Stimulated activated CD4-positive, alpha-beta T cell treated with anti-CD3 and anti-CD28 coated beads, Interleukin-2, amount 100 ng/mL, for 24 hours (primary cell): ENCODE measurements around the gene DERL3.

Source experiments
- DNase-seq, 2 donors: peaks; one replicate each; pipeline ENCODE4 v3.0.0-alpha.2; 2020

The DERL3 gene

DNA sequence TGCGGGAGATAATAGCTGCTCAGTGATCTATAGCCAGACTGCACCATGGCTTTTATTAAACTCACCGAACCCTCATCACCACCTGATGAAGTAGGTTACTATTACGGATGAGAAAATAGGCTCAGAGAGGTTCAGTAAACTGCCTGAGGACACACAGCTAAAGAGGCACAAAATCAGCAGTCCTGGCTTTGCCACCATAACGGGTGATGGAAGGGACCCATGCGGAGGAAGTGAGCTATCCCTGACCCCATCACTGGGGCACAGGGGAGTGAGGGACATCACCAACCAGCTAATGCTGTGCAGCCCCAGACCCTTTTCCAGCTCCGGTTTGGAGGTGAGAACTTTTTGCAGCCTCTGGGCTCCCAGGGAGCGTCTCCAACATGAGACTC lies 7.3 kb upstream of the DERL3 start:
- no peak for DNase-seq

DNA sequence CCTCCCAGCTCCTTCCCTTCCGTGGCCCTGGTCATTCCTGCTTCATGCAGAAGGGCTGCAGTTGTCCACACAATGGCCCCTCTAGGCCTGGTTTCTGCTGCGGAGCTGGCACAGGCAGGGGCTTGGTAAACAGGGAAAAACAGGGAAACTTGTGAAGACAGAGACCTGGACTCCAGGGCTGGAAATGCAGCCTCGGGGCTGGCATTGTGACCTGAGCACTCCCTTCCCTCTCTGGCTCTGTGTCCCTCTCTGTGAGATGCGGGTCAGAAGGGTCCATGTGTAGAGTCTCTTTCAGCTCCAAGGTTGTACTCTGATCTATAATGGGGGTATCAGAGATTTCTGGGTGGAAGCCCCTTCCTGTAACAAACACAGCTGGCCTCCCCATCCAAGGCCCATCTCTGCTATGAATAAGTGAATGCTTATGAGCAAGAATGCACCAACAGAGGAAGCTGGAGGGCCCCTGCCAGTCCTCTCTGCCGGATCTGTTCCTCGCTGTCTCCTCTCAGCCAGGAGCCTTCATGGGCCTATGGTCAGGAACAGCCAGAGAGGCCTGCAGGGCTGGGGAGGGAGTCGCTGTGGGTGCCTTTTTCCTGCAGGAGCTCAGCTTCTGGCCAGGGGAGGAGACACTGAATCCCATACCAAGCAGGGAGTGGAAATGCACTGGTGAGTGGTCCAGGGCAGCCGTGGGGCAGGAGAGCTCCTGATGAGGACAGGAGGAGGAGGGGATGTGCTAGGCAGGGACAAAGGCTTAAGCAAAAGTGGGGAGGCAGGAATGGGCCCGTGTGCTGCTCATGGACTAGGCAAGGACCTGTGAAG lies 6.7 kb upstream of the DERL3 start:
- no peak for DNase-seq

DNA sequence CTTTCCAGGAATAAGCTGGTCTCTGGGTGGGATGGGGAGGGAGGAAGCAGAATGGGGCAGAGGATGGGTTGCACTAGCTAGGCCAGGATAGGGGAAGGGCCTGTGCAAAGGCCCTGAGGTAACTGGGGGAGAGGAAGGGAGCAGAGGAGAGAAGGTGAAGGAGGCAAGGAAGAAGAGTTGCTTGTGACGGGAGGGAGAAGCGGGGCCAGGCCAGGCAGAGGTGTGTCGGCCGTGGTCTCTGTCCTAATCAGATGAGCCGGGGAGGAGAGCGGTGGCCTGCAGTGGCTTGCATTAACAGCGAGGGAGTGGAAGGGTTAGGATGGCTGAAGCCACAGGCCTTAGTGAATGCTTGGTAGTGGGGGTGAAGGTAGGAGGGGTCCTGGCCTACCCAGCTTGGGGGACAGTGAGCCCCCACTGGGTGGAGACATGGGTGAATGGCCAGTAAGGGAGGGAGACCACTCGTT lies 6.0 kb upstream of the DERL3 start:
- no peak for DNase-seq

DNA sequence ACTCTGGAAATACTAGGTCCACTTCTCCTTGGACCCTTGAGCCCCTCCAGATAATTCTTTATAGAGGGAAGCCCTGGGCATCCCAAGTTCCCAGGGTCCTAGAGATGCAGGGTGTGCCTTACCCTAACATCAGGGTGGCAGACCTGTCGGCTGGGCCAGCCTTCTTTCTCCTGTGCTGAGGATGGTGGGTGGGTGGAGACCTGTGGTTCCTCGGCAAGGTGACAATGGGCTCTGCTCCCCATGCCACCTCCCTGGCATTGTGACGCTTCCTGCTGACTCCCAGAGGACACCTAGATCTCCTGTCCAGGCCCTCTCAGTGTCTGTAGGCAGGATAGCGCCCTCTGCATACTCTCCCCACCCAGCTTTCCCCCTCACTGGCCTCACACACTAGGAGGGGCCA lies 3.8 kb upstream of the DERL3 start:
- DNase-seq: no peak

DNA sequence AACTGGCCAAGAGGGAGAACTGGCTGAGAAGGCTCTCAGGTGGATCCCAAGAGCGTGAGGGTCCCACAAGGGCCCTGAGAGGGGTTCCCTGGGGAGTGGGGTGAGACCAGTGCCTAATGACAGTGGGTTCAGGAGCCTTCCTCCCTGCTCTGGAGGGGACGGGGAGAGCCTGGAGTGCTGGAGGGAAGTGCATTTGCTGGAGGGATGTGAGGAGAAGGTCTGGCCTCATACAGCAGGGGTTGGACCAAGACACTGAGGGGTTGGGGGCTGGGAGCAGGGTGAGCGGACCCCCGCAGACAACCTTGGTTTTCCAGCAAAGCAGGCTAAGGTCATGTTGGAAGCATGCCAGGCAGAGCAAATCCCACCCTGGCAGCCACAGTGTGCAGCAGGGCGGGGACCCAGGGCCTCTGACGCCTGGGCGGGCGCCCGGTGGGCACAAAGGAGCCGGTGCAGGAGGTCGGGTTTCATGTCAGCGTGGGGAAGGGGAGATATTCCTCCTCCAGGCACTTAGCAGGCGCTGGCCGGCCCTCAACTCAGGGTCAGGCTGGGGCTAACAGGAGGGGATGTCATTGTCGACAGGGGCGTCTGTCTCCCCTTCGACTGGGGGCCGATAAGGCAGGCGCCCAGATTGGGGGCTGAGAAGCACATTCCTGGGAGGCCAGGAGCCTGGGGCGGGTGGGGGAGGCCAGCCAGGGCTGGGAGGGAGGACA lies 3.1 kb upstream of the DERL3 start:
- no peak for DNase-seq

DNA sequence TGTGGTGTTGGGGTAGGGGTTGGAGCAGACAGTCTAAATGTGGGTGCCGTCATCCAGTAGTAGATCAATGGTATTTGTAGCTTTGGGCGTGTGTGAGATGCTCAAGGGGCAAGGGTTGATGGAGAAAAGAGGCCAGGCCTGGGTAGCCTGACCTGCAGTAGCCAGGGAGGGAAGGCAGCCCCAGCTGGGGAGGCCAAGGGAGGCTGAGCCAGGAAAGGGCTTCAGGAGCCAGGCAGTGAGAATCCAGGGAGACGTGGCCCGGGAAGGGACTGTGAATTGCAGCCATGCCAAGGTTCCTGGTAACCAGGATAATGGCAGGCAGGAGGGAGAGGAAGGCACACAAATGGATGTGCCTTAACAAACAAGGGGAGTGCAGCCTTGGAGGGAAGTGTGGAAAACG lies 2.5 kb upstream of the DERL3 start:
- DNase-seq: no peak

DNA sequence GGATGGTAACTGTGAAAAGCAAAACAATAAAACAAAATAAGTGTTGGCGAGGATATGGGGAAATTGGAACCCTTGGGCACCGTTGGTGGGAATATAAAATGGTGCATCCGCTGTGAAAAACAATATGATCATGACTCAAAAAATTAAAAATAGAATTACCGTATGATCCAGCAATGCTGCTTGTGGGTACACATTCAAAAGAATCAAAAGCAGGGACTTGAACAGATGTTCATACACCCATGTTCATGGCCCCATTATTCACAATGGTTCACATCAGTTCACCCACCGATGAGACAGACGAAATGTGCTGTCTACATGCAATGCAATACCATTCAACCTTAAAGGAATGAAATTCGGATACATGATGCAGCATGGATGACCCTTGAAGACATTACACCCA lies 1.2 kb upstream of the DERL3 start:
- no peak for DNase-seq

DNA sequence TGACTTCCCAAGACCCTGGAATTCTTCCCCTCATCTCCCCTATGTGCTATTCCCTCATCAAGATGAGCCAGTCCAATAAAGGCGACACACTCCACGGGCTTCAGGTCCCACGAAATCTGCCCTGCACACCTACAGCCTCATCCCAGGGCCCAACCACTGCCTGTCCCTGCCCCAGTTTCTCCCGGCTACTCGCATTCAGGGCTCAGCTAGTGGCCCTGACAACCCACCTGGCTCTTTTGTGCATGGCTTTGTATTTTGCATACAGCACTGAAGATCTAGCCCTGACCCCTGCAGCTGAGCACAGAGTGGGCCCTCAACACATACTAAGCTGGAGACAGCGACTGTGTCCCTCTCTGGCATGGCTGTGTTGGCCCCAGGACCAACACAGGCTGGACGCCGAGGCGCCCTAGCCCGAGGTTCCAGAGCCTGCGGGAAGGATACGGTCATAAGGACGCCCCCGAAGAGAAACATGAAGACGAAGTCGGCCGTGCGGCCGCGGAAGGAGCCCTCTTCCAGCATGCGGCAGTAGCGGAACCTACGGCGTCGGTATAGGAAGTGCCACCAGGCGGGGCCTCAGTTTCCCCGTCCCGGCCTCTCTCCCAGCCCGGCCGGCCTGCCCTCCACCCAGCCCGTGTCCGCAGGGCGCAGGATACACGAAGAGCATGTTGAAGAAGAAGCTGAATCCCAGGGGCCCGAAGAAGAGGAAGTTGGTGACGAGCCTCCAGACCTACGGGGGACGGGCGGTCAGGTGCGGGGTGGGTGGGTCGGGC lies 710 bp downstream of the DERL3 start:
- no peak for DNase-seq

DNA sequence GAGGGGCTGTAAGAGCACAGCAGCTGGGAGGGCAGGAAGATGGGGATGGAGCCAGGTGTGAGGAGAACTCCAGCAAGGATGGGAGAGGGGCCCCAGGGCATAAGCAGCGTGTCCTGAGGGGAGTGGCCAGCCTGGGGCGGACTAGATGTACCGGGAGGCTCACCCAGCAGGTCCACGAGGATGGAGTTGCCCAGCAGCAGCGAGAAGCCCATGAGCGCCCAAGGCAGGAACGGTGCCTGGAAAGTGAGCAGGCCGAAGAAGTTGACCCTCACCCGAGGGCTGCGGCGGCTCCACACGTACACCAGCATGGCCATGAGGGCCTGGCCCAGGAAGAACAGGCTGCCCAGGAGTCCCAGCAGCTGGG lies 1.3 kb downstream of the DERL3 start:
- DNase-seq: no peak

DNA sequence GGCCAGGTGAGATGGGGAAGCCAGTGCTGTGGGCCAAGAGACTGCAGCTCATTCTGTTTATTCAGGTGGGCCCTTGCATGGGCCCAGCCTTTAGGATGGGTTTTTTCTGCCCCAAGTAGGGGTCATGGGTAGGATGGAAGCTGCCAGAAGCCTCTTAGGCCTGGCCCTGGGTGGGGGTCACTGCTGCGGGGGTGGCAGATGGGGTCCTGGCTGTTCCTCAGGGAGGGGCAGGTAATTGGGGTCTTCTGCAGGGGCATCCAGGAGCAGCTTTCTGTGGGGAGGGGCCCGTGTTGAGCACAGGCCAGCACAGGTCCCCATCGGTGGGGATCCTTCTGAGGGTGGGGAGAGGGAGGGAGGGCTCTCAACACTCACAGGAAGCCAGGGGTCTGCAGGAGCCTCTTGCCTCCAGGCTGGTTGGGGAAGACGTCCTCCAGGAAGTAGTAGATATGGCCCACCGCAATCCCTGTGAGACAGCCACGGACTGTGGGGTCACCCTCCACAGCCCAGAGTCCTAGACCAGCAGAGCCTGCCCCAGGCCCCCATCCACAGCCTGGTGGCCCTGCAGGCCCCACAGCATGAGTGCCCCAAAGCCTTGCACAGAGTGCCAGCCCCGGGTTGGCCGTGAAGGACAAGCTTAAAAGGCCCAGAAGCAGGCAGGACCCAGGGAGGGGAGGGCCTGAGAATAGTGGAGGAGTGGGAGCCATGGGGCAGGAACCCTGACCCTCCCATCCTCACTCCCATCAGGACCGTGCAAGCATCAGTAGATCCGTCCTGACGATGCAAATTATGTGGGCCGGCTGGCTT lies 1.9 kb downstream of the DERL3 start:
- no peak for DNase-seq

DNA sequence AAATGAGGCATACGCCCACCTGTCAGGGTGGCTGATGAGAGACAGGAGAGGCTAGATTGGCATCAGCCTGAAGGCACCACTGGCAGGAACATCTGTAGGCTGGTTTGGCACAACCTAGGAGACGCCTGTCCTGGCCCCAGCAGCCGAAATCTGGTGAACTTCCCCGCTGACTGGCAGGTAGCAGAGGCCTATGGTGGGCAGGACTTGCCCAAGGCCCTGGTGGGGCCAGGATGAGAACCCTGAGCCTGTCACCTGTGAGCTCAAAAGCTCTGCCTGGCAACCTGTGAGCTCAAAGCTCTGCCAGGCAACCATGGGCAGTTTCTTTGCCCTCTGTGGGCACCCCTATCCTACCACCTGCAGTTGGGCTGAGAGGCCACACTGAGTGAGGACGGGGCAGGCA lies 2.5 kb downstream of the DERL3 start:
- DNase-seq: no peak

DNA sequence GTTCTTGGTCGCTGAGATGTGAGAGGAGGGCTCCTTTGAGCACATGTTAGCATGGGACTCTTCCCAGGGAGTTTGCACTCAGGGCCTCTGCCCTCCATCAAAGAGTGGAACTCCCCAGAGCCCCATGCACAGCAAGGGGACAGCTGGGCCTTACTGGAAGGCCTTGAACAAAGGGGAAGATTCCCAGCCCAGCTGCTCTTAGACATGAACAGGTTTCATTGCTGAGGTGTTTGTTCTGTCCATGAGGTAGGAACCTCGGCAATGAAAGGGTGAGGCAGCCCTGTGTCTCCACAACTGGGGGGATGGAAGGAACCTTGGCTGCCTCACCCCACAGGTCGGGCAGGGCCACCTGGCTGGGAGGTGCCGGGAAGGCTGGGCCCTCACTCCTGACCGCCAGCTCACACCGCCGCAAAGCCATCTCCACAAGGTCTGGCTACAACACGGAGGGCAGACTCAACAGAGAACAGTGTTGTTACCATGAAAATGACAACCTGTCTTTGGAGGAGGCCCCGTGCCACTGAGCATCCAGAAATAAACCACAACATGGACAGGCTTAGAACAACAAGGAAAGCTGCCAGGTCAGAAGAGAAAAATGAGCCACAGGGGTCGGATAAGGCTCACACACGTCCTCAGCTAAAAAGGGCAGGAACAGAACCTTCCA lies 3.2 kb downstream of the DERL3 start:
- no peak for DNase-seq

DNA sequence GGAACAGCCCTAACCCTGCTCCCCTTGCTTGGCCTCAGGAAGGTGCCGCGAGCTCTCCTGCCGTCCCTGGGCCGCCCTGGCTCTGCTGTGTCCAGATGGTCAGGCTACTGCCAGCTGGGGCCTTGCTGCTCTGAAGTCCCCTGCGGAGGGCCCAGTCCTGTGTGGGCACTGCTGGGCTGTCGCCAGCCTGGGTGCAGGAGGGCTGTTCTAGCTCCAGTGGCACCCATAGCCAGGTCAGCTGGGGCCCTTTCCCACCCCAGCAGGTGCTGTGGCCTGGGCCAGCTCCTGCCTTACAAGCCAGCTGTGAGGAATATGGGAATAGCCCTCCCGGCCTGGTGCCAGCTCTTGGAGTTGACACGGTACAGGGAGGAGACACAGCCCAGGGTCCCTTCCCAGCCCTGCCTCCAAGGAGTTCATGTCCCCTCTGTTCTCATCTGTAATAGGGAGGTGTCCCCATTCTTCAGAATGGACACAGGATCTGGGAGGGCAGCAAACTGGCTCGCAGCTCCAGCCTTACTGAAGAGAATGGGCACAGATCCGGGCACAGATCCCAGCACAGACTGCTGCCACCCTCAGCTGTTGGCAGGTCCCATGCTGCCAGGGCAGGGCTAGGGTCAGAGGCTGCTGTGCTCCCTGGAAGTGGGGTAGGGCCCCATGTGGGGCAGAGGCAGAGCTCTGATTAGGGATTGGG lies 3.9 kb downstream of the DERL3 start:
- no peak for DNase-seq

DNA sequence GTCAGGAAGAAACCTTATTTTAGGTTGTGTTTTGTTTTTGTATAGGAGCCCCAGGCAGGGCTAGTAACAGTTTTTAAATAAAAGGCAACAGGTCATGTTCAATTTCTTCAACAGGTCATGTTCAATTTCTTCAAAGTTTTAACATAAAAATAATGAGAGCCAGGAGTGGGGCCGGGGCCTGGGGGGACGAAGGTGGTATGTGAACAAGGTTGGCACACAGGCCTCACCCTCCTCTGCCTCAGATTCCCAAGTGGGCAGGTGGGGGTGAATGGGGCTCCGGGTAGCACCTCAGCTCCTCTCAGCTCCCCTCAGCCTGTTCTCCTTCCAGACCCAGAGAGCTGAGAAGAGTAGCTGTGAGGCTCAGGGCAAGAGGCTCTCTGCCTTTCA lies 4.4 kb downstream of the DERL3 start:
- no peak for DNase-seq

DNA sequence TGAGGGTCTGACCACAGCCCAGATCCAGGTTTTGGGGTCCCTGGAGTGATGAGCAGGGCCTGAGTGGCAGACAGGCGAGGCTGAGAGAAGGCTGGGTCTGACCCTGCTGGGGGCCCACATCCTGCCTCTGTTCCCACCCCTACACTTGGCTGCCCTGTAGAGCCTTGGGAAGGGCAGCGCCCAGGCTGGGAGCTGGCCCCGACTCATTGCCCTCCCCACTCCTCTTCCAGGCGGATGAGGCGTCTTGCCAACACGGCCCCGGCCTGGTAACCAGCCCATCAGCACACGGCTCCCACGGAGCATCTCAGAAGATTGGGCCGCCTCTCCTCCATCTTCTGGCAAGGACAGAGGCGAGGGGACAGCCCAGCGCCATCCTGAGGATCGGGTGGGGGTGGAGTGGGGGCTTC lies 4.9 kb downstream of the DERL3 start:
- no peak for DNase-seq

DNA sequence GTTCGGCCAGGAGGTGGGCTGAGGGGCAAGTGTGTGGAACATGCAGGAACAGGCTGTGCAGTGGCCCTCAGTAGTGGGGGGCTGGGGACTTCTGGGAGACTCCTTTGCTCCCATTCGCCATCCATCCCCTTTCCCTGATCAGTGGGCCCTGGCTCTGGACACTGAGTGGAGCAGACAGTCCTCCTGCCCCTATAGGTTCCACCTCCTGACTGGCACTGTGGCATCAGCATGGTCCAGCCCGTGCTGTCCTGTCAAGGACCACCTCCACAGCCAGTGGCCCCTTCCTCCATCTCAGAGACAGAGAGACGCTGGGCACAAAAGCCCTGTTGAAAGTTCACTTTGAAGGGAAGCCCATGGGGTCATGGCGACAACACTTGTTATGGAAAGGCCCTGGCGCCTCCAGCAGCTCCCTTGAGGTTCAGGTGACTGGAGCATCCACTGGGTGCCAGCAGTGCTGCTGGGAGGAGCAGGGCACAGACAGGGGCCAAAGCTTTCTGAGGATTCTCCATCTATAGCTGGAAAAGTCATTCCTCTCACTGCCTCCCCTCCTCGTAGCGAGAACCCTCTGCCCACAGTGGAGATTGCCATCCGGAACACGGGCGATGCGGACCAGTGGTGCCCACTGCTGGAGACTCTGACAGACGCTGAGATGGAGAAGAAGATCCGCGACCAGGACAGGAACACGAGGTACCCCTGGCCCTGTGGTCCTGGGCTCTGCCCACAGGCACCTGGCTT lies 5.6 kb downstream of the DERL3 start:
- DNase-seq: no peak

DNA sequence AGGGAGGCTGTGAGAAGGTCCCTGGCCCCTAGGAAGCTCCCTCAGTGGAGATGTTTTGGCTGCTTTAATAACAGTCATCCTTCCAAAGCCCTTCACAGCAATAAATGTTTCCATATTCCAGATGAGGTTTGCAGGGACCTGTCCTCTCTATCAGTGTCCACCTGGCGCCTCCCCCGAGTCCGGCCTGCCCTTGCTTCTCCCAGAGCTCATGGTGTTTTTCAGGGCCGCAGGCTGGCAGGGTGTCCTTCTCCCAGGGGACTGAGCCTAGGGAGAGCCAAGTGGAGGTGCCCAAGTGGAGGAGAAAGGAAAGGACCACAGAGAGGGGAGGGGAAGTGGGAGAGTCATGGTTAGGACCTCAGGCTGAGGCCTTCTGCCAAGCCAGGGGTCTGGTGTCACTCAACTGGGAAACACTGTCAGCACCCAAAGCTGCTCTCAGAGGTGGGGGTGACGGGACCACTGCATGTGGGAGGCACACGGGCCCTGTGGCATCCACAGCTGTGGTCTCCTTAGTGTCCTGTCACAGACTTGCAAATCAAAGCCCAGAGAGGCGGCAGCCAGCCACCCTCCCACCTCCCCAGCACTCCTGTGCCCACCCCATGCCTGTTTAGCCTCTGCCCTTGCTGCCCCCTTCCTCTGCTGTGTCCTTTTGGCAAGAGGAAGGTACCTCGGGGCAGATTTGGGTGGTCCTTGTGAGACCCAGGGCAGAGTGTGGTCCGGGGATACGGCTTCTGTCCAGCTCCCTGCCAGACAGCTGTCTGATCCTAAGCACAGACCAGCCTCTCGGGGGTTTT lies 6.4 kb downstream of the DERL3 start:
- no peak for DNase-seq

DNA sequence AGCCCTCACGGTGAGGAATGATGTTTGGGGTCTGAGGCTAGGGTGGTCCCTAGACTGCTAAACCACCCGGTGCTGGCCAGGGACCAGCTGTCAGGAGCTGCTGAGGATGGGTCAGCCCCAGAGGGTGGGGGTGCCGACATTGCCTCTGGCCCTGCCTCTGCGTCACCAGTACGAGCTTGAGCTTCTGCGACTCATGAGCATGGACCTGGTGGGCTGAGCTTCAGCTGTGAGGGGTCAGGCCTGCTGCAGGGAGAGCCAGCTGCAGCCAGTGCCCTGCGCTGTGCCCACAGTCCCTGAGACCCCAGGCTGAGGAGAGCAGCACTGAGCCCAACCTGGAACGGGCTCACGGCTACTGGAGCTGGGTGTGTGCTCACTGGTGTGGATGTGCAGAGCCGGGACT lies 7.0 kb downstream of the DERL3 start:
- DNase-seq: no peak

DNA sequence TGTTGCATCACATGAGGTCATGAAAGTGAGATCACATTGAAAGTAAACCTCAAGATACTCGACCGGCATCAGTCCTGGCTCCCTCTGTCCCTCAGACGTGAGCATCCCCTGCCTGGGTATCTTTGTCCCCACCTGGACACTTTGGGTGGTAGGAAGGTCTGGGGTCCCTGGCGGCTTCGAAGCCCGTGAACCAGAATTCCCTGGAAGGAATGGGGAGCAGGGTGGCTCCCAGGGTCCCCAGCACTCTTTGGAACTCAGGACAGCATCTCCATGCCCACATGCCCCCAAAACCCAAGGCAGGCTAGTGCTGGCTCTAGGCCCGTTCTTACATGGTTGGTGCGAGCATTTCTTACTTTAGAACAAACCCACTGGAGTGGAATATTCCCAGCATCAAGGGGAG lies 7.5 kb downstream of the DERL3 start:
- no peak for DNase-seq

DNA sequence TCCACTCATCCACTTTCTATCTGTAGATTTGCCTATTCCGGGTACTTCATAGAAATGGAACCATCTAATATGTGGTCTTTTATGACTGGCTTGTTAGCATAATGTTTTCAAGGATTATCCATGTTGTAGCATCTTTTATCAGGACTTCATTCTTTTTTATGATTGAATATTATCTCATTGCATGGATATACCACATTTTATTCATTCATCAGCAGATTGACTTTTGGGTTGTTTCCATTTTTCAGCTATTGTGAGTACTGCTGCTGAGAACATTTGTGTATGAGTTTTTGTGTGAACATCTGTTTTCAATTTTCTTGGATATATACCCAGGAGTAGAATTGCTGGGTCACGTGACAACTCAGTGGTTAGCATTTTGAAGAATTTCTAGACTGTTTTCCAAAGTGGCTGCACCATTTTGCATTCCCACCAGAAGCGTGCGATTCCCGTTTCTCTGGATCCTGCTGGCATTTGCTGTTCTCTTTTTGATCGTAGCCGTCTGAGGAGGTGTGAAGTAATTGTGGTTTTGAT lies 8.9 kb downstream of the DERL3 start:
- DNase-seq: no peak
